ENCODE results near the gene MPPED2.
A peak's percentile ranks its signal among the peaks of the same experiment; 100 is the strongest.

The MPPED2 gene

DNA sequence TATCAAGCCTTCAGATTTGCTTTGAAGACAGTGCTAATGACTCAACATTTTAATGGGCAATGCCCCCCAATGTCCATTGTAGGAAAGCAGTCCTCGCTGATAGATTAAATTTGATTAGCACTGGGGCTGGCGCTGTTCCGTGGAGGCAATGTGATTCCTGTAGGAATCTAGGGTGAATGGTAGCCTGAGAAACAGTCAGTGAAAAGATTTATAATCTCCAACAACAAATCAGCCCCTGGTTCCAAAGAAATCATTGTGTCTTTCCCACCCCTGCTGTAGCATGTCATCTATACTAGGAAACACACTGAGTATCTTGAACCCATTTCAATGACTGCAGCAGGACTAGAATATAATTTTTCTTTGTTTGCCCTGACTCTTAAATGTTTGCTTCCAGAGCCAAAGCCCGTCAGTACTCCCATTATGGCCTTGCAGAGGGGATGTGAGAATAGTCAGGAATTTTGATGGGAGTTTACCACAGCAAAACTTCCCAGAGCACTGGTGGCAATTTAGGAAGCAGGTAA is 36.1 kb downstream of the MPPED2 start:
- no peaks in the 10 kb centered on the region for H3K9me3 ChIP-seq (ENCODE audit: control insufficient read depth, low read depth, low read length)
- H3K4me1 ChIP-seq (ENCODE audit: control insufficient read depth, low read depth, low read length) = peaks cover 68% of the 10 kb centered on the region
- H3K4me3 ChIP-seq (ENCODE audit: low read length) = no peak overlapping the region
- H3K27me3 ChIP-seq (ENCODE audit: control insufficient read depth, insufficient read depth, low read length) = peaks cover 24% of the 10 kb centered on the region
- no peaks in the 10 kb centered on the region for H3K36me3 ChIP-seq (ENCODE audit: control insufficient read depth, low read depth, low read length)
- H3K9ac ChIP-seq (ENCODE audit: low read length) = no peak overlapping the region
- no peak overlapping the region for H3K27ac ChIP-seq (ENCODE audit: low read length)

DNA sequence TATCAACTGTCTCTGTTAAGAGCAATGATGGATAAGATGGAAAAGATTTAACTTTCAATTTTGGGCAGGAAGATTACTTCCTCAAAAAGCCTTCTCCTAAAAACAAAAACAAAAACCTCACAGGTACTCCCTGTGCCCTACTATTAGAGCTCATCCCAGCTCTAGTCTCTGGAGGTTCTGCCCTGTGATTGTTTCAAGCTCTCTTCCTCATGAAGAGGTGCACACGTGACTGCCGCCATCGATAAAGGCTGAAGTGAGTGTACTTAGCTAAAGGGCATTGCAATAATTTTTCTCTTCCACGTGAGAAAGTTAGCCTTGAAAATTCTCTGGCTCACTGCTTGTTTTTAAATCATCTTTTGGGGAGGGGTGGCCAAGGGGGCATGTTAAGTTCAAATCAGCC is 36.6 kb downstream of the MPPED2 start:
- Histone ChIP-seq H3K4me3 (ENCODE audit: low read length) (no peak overlapping the region), H3K9me3 (ENCODE audit: control insufficient read depth, low read depth, low read length) (no peaks in the 10 kb centered on the region), H3K36me3 (ENCODE audit: control insufficient read depth, low read depth, low read length) (no peaks in the 10 kb centered on the region), H3K27me3 (ENCODE audit: control insufficient read depth, insufficient read depth, low read length) (peaks cover 29% of the 10 kb centered on the region), H3K4me1 (ENCODE audit: control insufficient read depth, low read depth, low read length) (peaks cover 68% of the 10 kb centered on the region), H3K9ac (ENCODE audit: low read length) (no peak overlapping the region), H3K27ac (ENCODE audit: low read length) (no peak overlapping the region)

DNA sequence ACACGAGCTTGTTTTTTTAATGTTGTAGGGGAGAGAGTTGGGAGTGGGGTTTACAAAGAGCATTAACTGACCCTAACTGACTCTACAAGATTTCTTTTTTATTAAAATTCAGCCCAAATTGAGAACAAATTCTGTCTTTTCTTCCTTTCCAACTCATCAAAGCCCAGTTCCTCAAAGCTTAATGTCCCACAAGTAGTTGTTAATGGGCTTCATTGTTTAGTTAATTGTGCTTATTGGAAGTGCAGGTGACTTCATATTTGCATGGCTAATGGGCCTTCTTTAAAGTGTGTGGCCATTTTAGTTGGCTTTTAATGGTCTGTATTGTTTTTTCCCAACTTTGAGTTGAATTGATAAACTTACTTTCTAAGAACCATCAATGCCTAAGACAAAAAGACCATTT is 39.8 kb downstream of the MPPED2 start:
- H3K4me3 ChIP-seq (ENCODE audit: low read length) = peak overlapping the region; percentile 11
- H3K9ac ChIP-seq (ENCODE audit: low read length) = no peak overlapping the region
- no peak overlapping the region for H3K27ac ChIP-seq (ENCODE audit: low read length)
- H3K4me1 ChIP-seq (ENCODE audit: control insufficient read depth, low read depth, low read length) = peaks cover 43% of the 10 kb centered on the region
- peaks cover 38% of the 10 kb centered on the region for H3K27me3 ChIP-seq (ENCODE audit: control insufficient read depth, insufficient read depth, low read length)
- no peaks in the 10 kb centered on the region for H3K36me3 ChIP-seq (ENCODE audit: control insufficient read depth, low read depth, low read length)
- no peaks in the 10 kb centered on the region for H3K9me3 ChIP-seq (ENCODE audit: control insufficient read depth, low read depth, low read length)

GRCh38 chr11:30545507-30545906 is 40.6 kb downstream of the MPPED2 start:
- Histone ChIP-seq H3K36me3 (ENCODE audit: control insufficient read depth, low read depth, low read length) (no peaks in the 10 kb centered on the region), H3K4me3 (ENCODE audit: low read length) (no peak overlapping the region), H3K4me1 (ENCODE audit: control insufficient read depth, low read depth, low read length) (peaks cover 40% of the 10 kb centered on the region), H3K27me3 (ENCODE audit: control insufficient read depth, insufficient read depth, low read length) (peaks cover 38% of the 10 kb centered on the region), H3K9ac (ENCODE audit: low read length) (no peak overlapping the region), H3K9me3 (ENCODE audit: control insufficient read depth, low read depth, low read length) (no peaks in the 10 kb centered on the region), H3K27ac (ENCODE audit: low read length) (no peak overlapping the region)

DNA sequence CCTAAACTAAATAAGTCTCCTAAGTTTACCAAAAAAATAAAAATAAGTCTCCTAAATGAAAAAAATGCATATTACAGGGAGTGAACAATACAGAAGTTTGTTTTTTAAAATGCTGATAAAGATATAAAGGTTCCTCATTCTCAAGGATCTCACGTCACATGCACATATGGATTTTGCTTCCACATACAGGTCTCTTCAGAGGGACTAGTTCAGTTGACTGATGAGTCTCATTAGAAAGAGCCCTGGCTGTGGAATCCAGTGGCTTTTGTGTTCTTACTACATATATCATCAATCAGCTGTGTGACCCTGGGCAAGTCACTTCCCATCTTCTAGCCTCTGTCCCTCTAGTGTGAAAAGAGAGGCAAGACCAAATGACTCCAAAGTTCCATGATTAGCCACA is 43.1 kb downstream of the MPPED2 start:
- Histone ChIP-seq H3K36me3 (ENCODE audit: control insufficient read depth, low read depth, low read length) (no peaks in the 10 kb centered on the region), H3K27me3 (ENCODE audit: control insufficient read depth, insufficient read depth, low read length) (peaks cover 29% of the 10 kb centered on the region), H3K9ac (ENCODE audit: low read length) (no peak overlapping the region), H3K4me3 (ENCODE audit: low read length) (no peak overlapping the region), H3K9me3 (ENCODE audit: control insufficient read depth, low read depth, low read length) (no peaks in the 10 kb centered on the region), H3K4me1 (ENCODE audit: control insufficient read depth, low read depth, low read length) (peaks cover 26% of the 10 kb centered on the region), H3K27ac (ENCODE audit: low read length) (no peak overlapping the region)

- Histone ChIP-seq H3K9ac (ENCODE audit: low read length) (no peak overlapping the region), H3K4me1 (ENCODE audit: control insufficient read depth, low read depth, low read length) (peaks cover 28% of the 10 kb centered on the region)
These were observed 45.4 kb downstream of the MPPED2 start for GRCh38 chr11:30540781-30541180.

GRCh38 chr11:30538251-30538650 is 47.9 kb downstream of the MPPED2 start:
- no peaks in the 10 kb centered on the region for H3K27me3 ChIP-seq (ENCODE audit: control insufficient read depth, insufficient read depth, low read length)
- H3K9me3 ChIP-seq (ENCODE audit: control insufficient read depth, low read depth, low read length) = no peaks in the 10 kb centered on the region
- H3K4me1 ChIP-seq (ENCODE audit: control insufficient read depth, low read depth, low read length) = peaks cover 24% of the 10 kb centered on the region
- no peak overlapping the region for H3K9ac ChIP-seq (ENCODE audit: low read length)
- no peak overlapping the region for H3K4me3 ChIP-seq (ENCODE audit: low read length)
- no peak overlapping the region for H3K27ac ChIP-seq (ENCODE audit: low read length)
- H3K36me3 ChIP-seq (ENCODE audit: control insufficient read depth, low read depth, low read length) = no peaks in the 10 kb centered on the region

More at GRCh38 chr11:30540781-30541180, 45.4 kb downstream of the MPPED2 start:
- no peak overlapping the region for H3K27ac ChIP-seq (ENCODE audit: low read length)
- no peaks in the 10 kb centered on the region for H3K9me3 ChIP-seq (ENCODE audit: control insufficient read depth, low read depth, low read length)
- H3K36me3 ChIP-seq (ENCODE audit: control insufficient read depth, low read depth, low read length) = no peaks in the 10 kb centered on the region
- no peak overlapping the region for H3K4me3 ChIP-seq (ENCODE audit: low read length)
- peaks cover 18% of the 10 kb centered on the region for H3K27me3 ChIP-seq (ENCODE audit: control insufficient read depth, insufficient read depth, low read length)

- H3K27me3 ChIP-seq (ENCODE audit: control insufficient read depth, insufficient read depth, low read length) = no peaks in the 10 kb centered on the region
- H3K4me3 ChIP-seq (ENCODE audit: low read length) = no peak overlapping the region
- no peak overlapping the region for H3K27ac ChIP-seq (ENCODE audit: low read length)
- no peaks in the 10 kb centered on the region for H3K9me3 ChIP-seq (ENCODE audit: control insufficient read depth, low read depth, low read length)
- no peak overlapping the region for H3K9ac ChIP-seq (ENCODE audit: low read length)
- no peaks in the 10 kb centered on the region for H3K36me3 ChIP-seq (ENCODE audit: control insufficient read depth, low read depth, low read length)
- H3K4me1 ChIP-seq (ENCODE audit: control insufficient read depth, low read depth, low read length) = peaks cover 24% of the 10 kb centered on the region
These were observed 50.3 kb downstream of the MPPED2 start for GRCh38 chr11:30535818-30536217.

DNA sequence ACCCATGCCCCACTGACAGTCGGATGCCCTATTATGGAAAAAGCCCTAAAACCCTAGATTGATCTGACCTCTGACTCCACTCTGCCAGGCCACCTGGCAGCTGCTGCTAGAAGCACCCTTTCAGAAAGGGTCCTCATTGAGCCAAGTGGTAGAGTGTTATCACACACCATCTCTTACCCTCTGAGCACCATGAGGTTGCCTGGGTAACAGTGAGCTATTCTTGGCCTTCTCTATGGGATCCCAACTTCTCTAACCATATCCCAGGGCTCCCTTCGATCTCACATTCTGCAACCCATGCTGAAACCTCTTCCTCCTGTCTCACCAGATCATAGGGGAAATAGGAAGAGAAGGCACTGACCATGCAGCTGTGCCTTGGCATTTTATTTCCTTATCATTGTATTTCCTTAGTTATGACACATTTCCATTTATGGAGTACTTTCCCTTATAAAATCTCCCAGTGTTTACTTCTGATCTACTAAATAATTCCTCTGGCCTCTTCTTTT is 52.7 kb downstream of the MPPED2 start:
- H3K9me3 ChIP-seq (ENCODE audit: control insufficient read depth, low read depth, low read length) = no peaks in the 10 kb centered on the region
- no peaks in the 10 kb centered on the region for H3K36me3 ChIP-seq (ENCODE audit: control insufficient read depth, low read depth, low read length)
- H3K27ac ChIP-seq (ENCODE audit: low read length) = no peak overlapping the region
- H3K4me1 ChIP-seq (ENCODE audit: control insufficient read depth, low read depth, low read length) = peaks cover 20% of the 10 kb centered on the region
- H3K27me3 ChIP-seq (ENCODE audit: control insufficient read depth, insufficient read depth, low read length) = no peaks in the 10 kb centered on the region
- H3K4me3 ChIP-seq (ENCODE audit: low read length) = no peak overlapping the region
- no peak overlapping the region for H3K9ac ChIP-seq (ENCODE audit: low read length)

DNA sequence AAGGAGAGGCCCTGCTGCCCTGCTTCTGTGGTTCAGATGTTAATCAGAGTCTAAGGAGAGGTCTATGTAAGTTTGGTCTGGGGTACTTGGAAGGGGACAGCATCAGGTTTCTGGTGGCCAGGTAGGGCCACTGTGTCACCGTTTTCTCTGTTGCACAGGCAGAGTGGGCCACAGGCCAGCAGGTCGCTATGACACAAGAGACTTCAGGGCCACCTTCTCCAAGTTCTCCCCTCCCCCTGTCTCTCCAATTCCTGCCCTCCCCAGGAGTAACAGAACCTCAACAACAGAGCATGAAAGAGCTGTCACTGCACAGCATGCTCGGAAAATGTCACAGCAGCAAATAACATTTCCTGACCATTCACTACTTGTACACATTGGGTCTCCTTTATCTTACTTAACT is 58.6 kb downstream of the MPPED2 start:
- Histone ChIP-seq H3K4me3 (ENCODE audit: low read length) (no peak overlapping the region), H3K27me3 (ENCODE audit: control insufficient read depth, insufficient read depth, low read length) (no peaks in the 10 kb centered on the region), H3K9me3 (ENCODE audit: control insufficient read depth, low read depth, low read length) (no peaks in the 10 kb centered on the region), H3K9ac (ENCODE audit: low read length) (no peak overlapping the region), H3K27ac (ENCODE audit: low read length) (no peak overlapping the region), H3K4me1 (ENCODE audit: control insufficient read depth, low read depth, low read length) (no peaks in the 10 kb centered on the region), H3K36me3 (ENCODE audit: control insufficient read depth, low read depth, low read length) (no peaks in the 10 kb centered on the region)

GRCh38 chr11:30526558-30526957 is 59.6 kb downstream of the MPPED2 start:
- Histone ChIP-seq H3K27ac (ENCODE audit: low read length) (no peak overlapping the region), H3K9me3 (ENCODE audit: control insufficient read depth, low read depth, low read length) (no peaks in the 10 kb centered on the region), H3K27me3 (ENCODE audit: control insufficient read depth, insufficient read depth, low read length) (no peaks in the 10 kb centered on the region), H3K36me3 (ENCODE audit: control insufficient read depth, low read depth, low read length) (no peaks in the 10 kb centered on the region), H3K4me1 (ENCODE audit: control insufficient read depth, low read depth, low read length) (no peaks in the 10 kb centered on the region), H3K9ac (ENCODE audit: low read length) (no peak overlapping the region), H3K4me3 (ENCODE audit: low read length) (no peak overlapping the region)

DNA sequence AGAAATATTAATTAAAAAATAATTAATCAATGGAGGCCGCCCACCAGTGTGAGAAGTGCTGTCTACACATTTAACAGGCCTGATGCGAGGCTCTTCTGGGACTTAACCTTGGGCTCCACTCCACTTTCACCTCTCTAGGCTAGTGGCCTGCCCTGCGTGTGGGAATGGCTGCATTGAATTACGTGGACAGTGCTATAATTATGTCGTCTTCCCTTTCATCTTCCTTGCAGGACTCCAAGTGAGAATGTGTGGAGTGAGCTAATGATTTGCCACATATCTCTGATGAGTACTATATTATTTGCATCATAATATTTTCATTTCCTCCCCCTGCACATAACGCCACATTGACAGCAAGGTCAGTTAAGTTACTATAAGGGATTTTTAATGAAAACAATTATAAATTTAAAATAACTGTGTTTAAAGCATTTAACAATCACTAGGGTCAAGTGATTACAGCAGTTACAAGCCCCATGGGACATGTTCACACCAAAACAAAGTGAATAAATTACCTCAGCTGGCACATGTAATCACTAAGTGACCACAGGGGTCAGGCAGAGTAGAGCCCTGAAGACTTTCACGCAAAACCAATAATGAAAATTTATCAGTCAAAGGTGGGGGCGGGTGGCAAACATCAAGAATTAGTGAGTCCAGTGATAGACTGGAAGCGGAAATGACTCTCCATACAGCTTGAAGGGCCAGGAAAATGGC is 63.5 kb downstream of the MPPED2 start:
- Histone ChIP-seq H3K27me3 (ENCODE audit: control insufficient read depth, insufficient read depth, low read length) (no peaks in the 10 kb centered on the region), H3K36me3 (ENCODE audit: control insufficient read depth, low read depth, low read length) (no peaks in the 10 kb centered on the region), H3K4me1 (ENCODE audit: control insufficient read depth, low read depth, low read length) (no peaks in the 10 kb centered on the region), H3K4me3 (ENCODE audit: low read length) (no peak overlapping the region), H3K27ac (ENCODE audit: low read length) (no peak overlapping the region), H3K9ac (ENCODE audit: low read length) (no peak overlapping the region), H3K9me3 (ENCODE audit: control insufficient read depth, low read depth, low read length) (no peaks in the 10 kb centered on the region)

Data from iPS-18a (cell line).